ENCODE data around the gene HHIP.

The HHIP gene

GRCh38 chr4:144711700-144712456 lies 65.9 kb downstream of the HHIP start:
- TF ChIP-seq CTCF (conservative IDR thresholded peaks at IDR 0.05; ENCODE audit: low read depth, low read length), result no peak
- H3K79me2 ChIP-seq (ENCODE audit: insufficient read depth, low read depth), result no peaks in the 10 kb centered on the region

GRCh38 chr4:144712775-144713174 lies 66.8 kb downstream of the HHIP start:
- no peaks in the 10 kb centered on the region for H3K79me2 ChIP-seq (ENCODE audit: insufficient read depth, low read depth)
- no peak overlapping the region for H3K4me3 ChIP-seq (IDR thresholded peaks at IDR 0.05; ENCODE audit: insufficient read depth, low read depth, low read length)
- H3K9ac ChIP-seq, result no peak overlapping the region
- no peak overlapping the region for H2AFZ ChIP-seq (ENCODE audit: low read depth)
- H3K27ac ChIP-seq, result no peak overlapping the region
- H3K4me2 ChIP-seq, result no peak overlapping the region
- H3K4me1 ChIP-seq (ENCODE audit: low read depth, poor library complexity, severe bottlenecking), result no peaks in the 10 kb centered on the region
- no peak for TF ChIP-seq CTCF (conservative IDR thresholded peaks at IDR 0.05; ENCODE audit: low read depth, low read length)
- H3K36me3 ChIP-seq (ENCODE audit: insufficient read depth), result no peaks in the 10 kb centered on the region
- no peaks in the 10 kb centered on the region for H4K20me1 ChIP-seq (ENCODE audit: insufficient read depth)
- H3K27me3 ChIP-seq (ENCODE audit: insufficient read depth, low read depth), result no peaks in the 10 kb centered on the region

More at GRCh38 chr4:144711700-144712456, 65.9 kb downstream of the HHIP start:
- no peak overlapping the region for H3K4me3 ChIP-seq (IDR thresholded peaks at IDR 0.05; ENCODE audit: insufficient read depth, low read depth, low read length)
- no peaks in the 10 kb centered on the region for H3K27me3 ChIP-seq (ENCODE audit: insufficient read depth, low read depth)
- no peak overlapping the region for H3K4me2 ChIP-seq
- H2AFZ ChIP-seq (ENCODE audit: low read depth), result no peak overlapping the region
- H4K20me1 ChIP-seq (ENCODE audit: insufficient read depth), result no peaks in the 10 kb centered on the region
- no peaks in the 10 kb centered on the region for H3K4me1 ChIP-seq (ENCODE audit: low read depth, poor library complexity, severe bottlenecking)
- H3K36me3 ChIP-seq (ENCODE audit: insufficient read depth), result no peaks in the 10 kb centered on the region
- no peak overlapping the region for H3K27ac ChIP-seq
- no peak overlapping the region for H3K9ac ChIP-seq

- Histone ChIP-seq H3K4me3 (IDR thresholded peaks at IDR 0.05; ENCODE audit: insufficient read depth, low read depth, low read length) (no peak overlapping the region), H3K27me3 (ENCODE audit: insufficient read depth, low read depth) (no peaks in the 10 kb centered on the region), H3K36me3 (ENCODE audit: insufficient read depth) (no peaks in the 10 kb centered on the region), H3K4me2 (no peak overlapping the region), H3K4me1 (ENCODE audit: low read depth, poor library complexity, severe bottlenecking) (no peaks in the 10 kb centered on the region), H4K20me1 (ENCODE audit: insufficient read depth) (no peaks in the 10 kb centered on the region), H2AFZ (ENCODE audit: low read depth) (no peak overlapping the region), H3K9ac (no peak overlapping the region), H3K79me2 (ENCODE audit: insufficient read depth, low read depth) (no peaks in the 10 kb centered on the region), H3K27ac (no peak overlapping the region)
- TF ChIP-seq CTCF (conservative IDR thresholded peaks at IDR 0.05; ENCODE audit: low read depth, low read length), result no peak
These were observed 68.2 kb downstream of the HHIP start for GRCh38 chr4:144714166-144714565.

GRCh38 chr4:144715230-144715629 lies 69.3 kb downstream of the HHIP start:
- no peak for TF ChIP-seq CTCF (conservative IDR thresholded peaks at IDR 0.05; ENCODE audit: low read depth, low read length)
- H3K27me3 ChIP-seq (ENCODE audit: insufficient read depth, low read depth), result no peaks in the 10 kb centered on the region
- H3K79me2 ChIP-seq (ENCODE audit: insufficient read depth, low read depth), result no peaks in the 10 kb centered on the region
- H4K20me1 ChIP-seq (ENCODE audit: insufficient read depth), result no peaks in the 10 kb centered on the region
- H3K4me1 ChIP-seq (ENCODE audit: low read depth, poor library complexity, severe bottlenecking), result no peaks in the 10 kb centered on the region
- H3K27ac ChIP-seq, result no peak overlapping the region
- H3K4me2 ChIP-seq, result no peak overlapping the region
- no peak overlapping the region for H3K4me3 ChIP-seq (IDR thresholded peaks at IDR 0.05; ENCODE audit: insufficient read depth, low read depth, low read length)
- H3K9ac ChIP-seq, result no peak overlapping the region
- no peaks in the 10 kb centered on the region for H3K36me3 ChIP-seq (ENCODE audit: insufficient read depth)
- no peak overlapping the region for H2AFZ ChIP-seq (ENCODE audit: low read depth)
